B cell (primary cell): ENCODE data around the gene EYA4. TPM values are rescaled to one million over a fixed set of nuclear protein-coding genes. Genes with fewer than 3 reads are reported as not detected.

ENCODE experiments used
- ATAC-seq: fragments of 200-7000 bp; cut with Tn5 transposase; one replicate; pipeline ENCODE4 v1.10.0; 2021; ENCODE audit warnings: low read depth, mild to moderate bottlenecking, moderate number of reproducible peaks, moderate library complexity
- CTCF ChIA-PET: fragments of 350-600 bp; sonication (Branson Sonifier 250); formaldehyde crosslinking; loops from one replicate; lab custom pipeline; 2021; ENCODE audit warnings: antibody characterized with exemption, inconsistent platforms; lab: Charles Lee
- POLR2A ChIA-PET: fragments of 350-600 bp; sonication (Branson Sonifier 250); formaldehyde crosslinking; loops from one replicate; lab custom pipeline; 2021; ENCODE audit warnings: antibody characterized with exemption; lab: Charles Lee
- DNase-seq: peaks from one replicate; pipeline ENCODE4 v3.0.0; 2013
- H2AFZ ChIP-seq: 2 replicates; pipeline ENCODE4 v1.6.1; 2012; ENCODE audit warnings: mild to moderate bottlenecking, low read depth, low read length; ENCODE audit not compliant: insufficient read depth, poor library complexity, severe bottlenecking
- H3K27ac ChIP-seq, 2 donors: 1 replicate in 1 of 2; 2 replicates in 1 of 2; pipeline ENCODE4 v1.5.1; 2012 to 2013; ENCODE audit warnings: low read length in 2 of 2, mild to moderate bottlenecking in 2 of 2, moderate library complexity in 1 of 2
- H3K27me3 ChIP-seq, 4 experiments: fragments of 200-600 bp in 1 of 4; sonication (generic) in 1 of 4; replicated peaks in 1 of 4; 1 replicate in 2 of 4; 2 replicates in 2 of 4; pipeline versions ENCODE4 v1.6.1 to v1.7.0; 2013 to 2016; ENCODE audit warnings: low read length in 3 of 4, mild to moderate bottlenecking in 2 of 4, mixed read lengths in 1 of 4, moderate library complexity in 1 of 4; ENCODE audit not compliant: insufficient read depth in 4 of 4, control insufficient read depth in 3 of 4; ENCODE audit errors: control extremely low read depth in 1 of 4
- H3K36me3 ChIP-seq, 2 experiments: replicated peaks in 1 of 2; 1 replicate in 1 of 2; 2 replicates in 1 of 2; pipeline versions ENCODE4 v1.6.1 to v1.7.1; 2013; ENCODE audit warnings: low read length in 1 of 2; ENCODE audit not compliant: insufficient read depth in 2 of 2, control insufficient read depth in 1 of 2; ENCODE audit errors: control extremely low read depth in 1 of 2, extremely low read depth in 1 of 2
- H3K4me1 ChIP-seq, 2 donors: fragments of 200-600 bp in 1 of 2; sonication (generic) in 1 of 2; 1 replicate in 1 of 2; 2 replicates in 1 of 2; pipeline versions ENCODE4 v1.5.1 to v1.6.1; 2013 to 2017; ENCODE audit warnings: low read length in 2 of 2; ENCODE audit not compliant: control insufficient read depth in 2 of 2, insufficient read depth in 2 of 2
- H3K4me2 ChIP-seq: replicated peaks from 2 replicates; pipeline ENCODE3; 2012; ENCODE audit warnings: mild to moderate bottlenecking, low read depth, low read length; ENCODE audit not compliant: poor library complexity, severe bottlenecking
- H3K4me3 ChIP-seq, 5 experiments: fragments of 200-600 bp in 1 of 5; sonication (generic) in 1 of 5; 1 replicate in 3 of 5; 2 replicates in 2 of 5; pipeline versions ENCODE4 v1.5.1 to v1.7.0; 2011 to 2016; ENCODE audit warnings: low read length in 4 of 5, mild to moderate bottlenecking in 4 of 5, low read depth in 2 of 5, control low read depth in 1 of 5, moderate library complexity in 1 of 5; ENCODE audit not compliant: insufficient read depth in 1 of 5; ENCODE audit errors: control extremely low read depth in 1 of 5, extremely low read depth in 1 of 5
- H3K79me2 ChIP-seq: fragments of 200-600 bp; sonication (generic); one replicate; pipeline ENCODE4 v1.6.0; 2016; ENCODE audit warnings: low read length; ENCODE audit not compliant: control insufficient read depth, insufficient read depth
- H3K9ac ChIP-seq: fragments of 200-600 bp; sonication (generic); 2 replicates; pipeline ENCODE4 v1.6.1; 2017; ENCODE audit warnings: mild to moderate bottlenecking, low read length, moderate library complexity
- H3K9me3 ChIP-seq, 3 donors: one replicate each; pipeline versions ENCODE4 v1.6.1 to v1.7.1; 2013; ENCODE audit warnings: low read length in 2 of 3; ENCODE audit not compliant: control insufficient read depth in 2 of 3, insufficient read depth in 1 of 3; ENCODE audit errors: control extremely low read depth in 1 of 3
- H4K20me1 ChIP-seq: 2 replicates; pipeline ENCODE4 v1.6.0; 2012; ENCODE audit warnings: mild to moderate bottlenecking, low read length; ENCODE audit not compliant: insufficient read depth, control insufficient read depth, poor library complexity, severe bottlenecking
- H3K27ac Mint-ChIP-seq: one replicate; pipeline ENCODE4 v1.8.0; 2021; ENCODE audit warnings: mixed read lengths
- H3K27me3 Mint-ChIP-seq: one replicate; pipeline ENCODE4 v1.8.0; 2021; ENCODE audit warnings: mixed read lengths
- H3K4me1 Mint-ChIP-seq: one replicate; pipeline ENCODE4 v1.8.0; 2021; ENCODE audit warnings: mixed read lengths
- H3K4me3 Mint-ChIP-seq: one replicate; pipeline ENCODE4 v1.8.0; 2021; ENCODE audit warnings: mixed read lengths
- H3K9me3 Mint-ChIP-seq: one replicate; pipeline ENCODE4 v1.8.0; 2022; ENCODE audit warnings: mixed read lengths; ENCODE audit not compliant: insufficient read depth
- CTCF ChIP-seq: fragments of 200-600 bp; IDR thresholded peaks from one replicate; pipeline ENCODE4 v1.8.0; 2022; ENCODE audit warnings: antibody characterized with exemption, mild to moderate bottlenecking
- EZH2 ChIP-seq: IDR thresholded peaks from 2 replicates; pipeline ENCODE4 v1.6.1; 2012; ENCODE audit warnings: borderline replicate concordance, low read depth, mild to moderate bottlenecking, moderate library complexity, low read length; ENCODE audit not compliant: insufficient read depth, poor library complexity, severe bottlenecking
- WGBS: methylation state at CpG from one replicate; pipeline ENCODE4 v1.1.5; 2013; ENCODE audit warnings: missing lambda C conversion rate; ENCODE audit not compliant: insufficient coverage; 5-methylcytosine and 5-hydroxymethylcytosine counted together
- intact Hi-C: fragments of 100-400 bp; cut with micrococcal nuclease; formaldehyde crosslinking; loops from one replicate; pipeline ENCODE4 v1.10.0; 2022
- polyA plus RNA-seq: library from polyadenylated mRNA; depleted of rRNA; stranded (reverse); fragments of >200 nt; gene quantifications from 2 replicates; pipeline ENCODE4 v1.2.3, GENCODE V29; 2012
- total RNA-seq, 2 donors: library from RNA; stranded (reverse); fragments of 120-200 nt in 1 of 2; gene quantifications; 1 replicate in 1 of 2; 2 replicates in 1 of 2; pipeline versions ENCODE4 v1.2.3 to v1.2.4, GENCODE V29; 2013 to 2022

The EYA4 gene
- total and polyA plus RNA-seq, 2 donors (not counting 1 experiment from before 2014, with no cell fraction given), result 0.49 TPM; not detected in 1

GRCh38 chr6:133244519-133244918 lies 3.4 kb downstream of the EYA4 start:
- intact Hi-C loops, result no loop called here
- Histone ChIP-seq H3K79me2 (no peaks in the 10 kb centered on the region), H3K9ac (no peak overlapping the region), H3K4me3 (no peak overlapping the region), H3K27ac (no peak overlapping the region), H3K27me3 (peaks cover 0 to 30% (median 26%) of the 10 kb centered on the region in 4 experiments), H4K20me1 (no peaks in the 10 kb centered on the region), H3K36me3 (no peaks in the 10 kb centered on the region), H2AFZ (no peak overlapping the region), H3K4me1 (peaks cover 8 to 15% of the 10 kb centered on the region in 2 donors), H3K4me2 (no peak overlapping the region), H3K9me3 (no peaks in the 10 kb centered on the region)
- no CpG with 5 or more reads among the region's 4 CpGs for WGBS
- Mint-ChIP-seq H3K27me3 (peaks cover 54% of the 10 kb centered on the region), H3K4me3 (no peak overlapping the region), H3K27ac (no peak overlapping the region), H3K9me3 (no peaks in the 10 kb centered on the region), H3K4me1 (peaks cover 20% of the 10 kb centered on the region)
- TF ChIP-seq EZH2, result no peak
- no peak for TF ChIP-seq CTCF
- no peak for ATAC-seq
- DNase-seq, result no peak
- CTCF ChIA-PET, result no interaction called here
- POLR2A ChIA-PET, result no interaction called here

- no peaks in the 10 kb centered on the region for H3K79me2 ChIP-seq
- H3K4me2 ChIP-seq, result no peak overlapping the region
- H4K20me1 ChIP-seq, result no peaks in the 10 kb centered on the region
- no peaks in the 10 kb centered on the region for H3K36me3 ChIP-seq
- DNase-seq (no peak), ATAC-seq (no peak)
- no peak overlapping the region for H3K4me3 Mint-ChIP-seq
- no peak overlapping the region for H3K4me3 ChIP-seq
- ChIA-PET CTCF (no interaction called here), POLR2A (no interaction called here)
- H3K27ac ChIP-seq, result no peak overlapping the region
- intact Hi-C loops, result no loop called here
- peaks cover 8 to 15% of the 10 kb centered on the region in 2 donors for H3K4me1 ChIP-seq
- TF ChIP-seq EZH2 (no peak), CTCF (no peak)
- H3K27ac Mint-ChIP-seq, result no peak overlapping the region
- no peaks in the 10 kb centered on the region for H3K9me3 ChIP-seq
- peaks cover 56% of the 10 kb centered on the region for H3K27me3 Mint-ChIP-seq
- H3K9ac ChIP-seq, result no peak overlapping the region
- no peaks in the 10 kb centered on the region for H3K9me3 Mint-ChIP-seq
- peaks cover 20% of the 10 kb centered on the region for H3K4me1 Mint-ChIP-seq
- WGBS, result no CpG with 5 or more reads among the region's 1 CpG
- H3K27me3 ChIP-seq, result peaks cover 0 to 29% (median 23%) of the 10 kb centered on the region in 4 experiments
- H2AFZ ChIP-seq, result no peak overlapping the region
Measured at GRCh38 chr6:133245007-133245406, 3.9 kb downstream of the EYA4 start.
